ENCODE measurements around the gene BIRC5.
A peak's percentile ranks its signal among the peaks of the same experiment; 100 is the strongest.

Gene BIRC5

DNA sequence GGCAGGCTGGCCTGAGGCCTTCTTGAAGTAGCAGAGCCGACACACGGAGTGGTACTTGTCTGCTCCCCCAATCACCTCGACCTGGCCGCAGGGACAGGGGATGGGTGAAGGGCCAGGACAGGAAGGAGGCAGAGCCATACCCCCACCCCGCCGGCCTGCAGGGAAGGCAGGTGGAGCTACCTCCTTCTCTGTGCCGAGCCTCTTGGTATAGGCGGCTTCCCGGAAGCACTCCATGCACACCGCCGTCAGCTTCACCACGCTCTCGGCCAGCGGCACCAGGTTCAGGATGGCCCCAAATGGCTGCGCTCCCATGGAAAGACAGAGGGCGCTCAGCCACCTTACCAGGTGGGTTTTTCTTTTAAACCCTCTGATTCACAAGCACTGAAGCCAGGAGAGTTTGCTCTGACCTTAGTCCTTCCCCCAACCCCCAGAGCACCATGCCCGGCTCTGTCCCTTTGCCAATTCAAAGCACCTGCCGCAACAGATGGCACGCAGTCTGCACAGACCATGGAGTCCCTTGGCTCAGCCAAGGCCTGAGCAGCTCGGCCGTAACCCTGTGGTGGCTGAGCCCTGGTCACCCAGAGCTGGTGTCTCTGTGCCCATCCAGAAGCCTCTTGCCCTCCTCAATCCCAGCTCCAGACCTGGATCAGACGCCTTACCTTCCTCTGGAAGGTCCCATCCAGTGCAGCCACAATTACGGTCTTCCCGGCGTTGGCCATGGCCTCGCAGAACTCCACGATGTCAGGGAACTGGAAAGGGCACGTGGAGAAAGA lies 39.0 kb upstream of the BIRC5 start:
- no peaks in the 10 kb centered on the region for H3K27me3 ChIP-seq (ENCODE audit: insufficient read depth, low read length, poor library complexity, severe bottlenecking)
- no peak overlapping the region for H2AFZ ChIP-seq (ENCODE audit: low read length)
- H3K36me3 ChIP-seq (ENCODE audit: insufficient read depth, low read length) = peaks cover 26% of the 10 kb centered on the region; the same call in 1 of the 2 replicates
- peaks cover 4% of the 10 kb centered on the region for H3K4me1 ChIP-seq (ENCODE audit: insufficient read depth, low read length, poor library complexity, severe bottlenecking)
- no peaks in the 10 kb centered on the region for H3K79me2 ChIP-seq (ENCODE audit: insufficient read depth, low read length)
- H3K4me2 ChIP-seq (ENCODE audit: low read depth, low read length, poor library complexity, severe bottlenecking) = no peak overlapping the region
- TF ChIP-seq CTCF (conservative IDR thresholded peaks at IDR 0.05; ENCODE audit: low read length) (peak; percentile 17; the same call in 1 of the 2 replicates), EZH2phosphoT487 (IDR thresholded peaks at IDR 0.05; ENCODE audit: borderline replicate concordance) (no peak)
- no peaks in the 10 kb centered on the region for H3K9me2 ChIP-seq (replicated peaks; ENCODE audit: low read depth, low read length)
- H3K9me3 ChIP-seq (ENCODE audit: insufficient read depth, low read depth, low read length) = no peaks in the 10 kb centered on the region
- H3K4me3 ChIP-seq (ENCODE audit: low read length, poor library complexity, severe bottlenecking) = no peak overlapping the region
- H3F3A ChIP-seq (ENCODE audit: low read depth) = no peaks in the 10 kb centered on the region
- peaks cover 2% of the 10 kb centered on the region for H4K20me1 ChIP-seq (ENCODE audit: insufficient read depth, low read length, poor library complexity, severe bottlenecking)
- H3K9ac ChIP-seq (ENCODE audit: low read depth, low read length, poor library complexity, severe bottlenecking) = no peak overlapping the region

DNA sequence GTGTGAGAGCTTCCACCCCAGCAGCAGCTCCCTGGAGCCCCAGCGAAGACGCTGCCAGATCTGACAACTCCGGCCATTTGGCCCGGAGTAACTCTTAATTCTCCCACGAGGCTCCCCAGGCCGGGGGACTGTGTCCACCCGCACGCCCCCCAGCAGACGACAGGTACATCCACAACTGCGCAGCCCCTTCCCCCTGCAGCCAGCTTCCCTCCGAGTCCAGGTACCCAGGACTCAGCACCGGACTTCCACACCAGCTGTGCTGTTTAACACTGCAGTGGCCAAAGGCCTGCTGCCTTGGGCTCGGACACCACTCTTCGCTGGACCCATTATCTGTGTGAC lies 38.4 kb upstream of the BIRC5 start:
- peaks cover 7% of the 10 kb centered on the region for H3K4me1 ChIP-seq (ENCODE audit: insufficient read depth, low read length, poor library complexity, severe bottlenecking)

DNA sequence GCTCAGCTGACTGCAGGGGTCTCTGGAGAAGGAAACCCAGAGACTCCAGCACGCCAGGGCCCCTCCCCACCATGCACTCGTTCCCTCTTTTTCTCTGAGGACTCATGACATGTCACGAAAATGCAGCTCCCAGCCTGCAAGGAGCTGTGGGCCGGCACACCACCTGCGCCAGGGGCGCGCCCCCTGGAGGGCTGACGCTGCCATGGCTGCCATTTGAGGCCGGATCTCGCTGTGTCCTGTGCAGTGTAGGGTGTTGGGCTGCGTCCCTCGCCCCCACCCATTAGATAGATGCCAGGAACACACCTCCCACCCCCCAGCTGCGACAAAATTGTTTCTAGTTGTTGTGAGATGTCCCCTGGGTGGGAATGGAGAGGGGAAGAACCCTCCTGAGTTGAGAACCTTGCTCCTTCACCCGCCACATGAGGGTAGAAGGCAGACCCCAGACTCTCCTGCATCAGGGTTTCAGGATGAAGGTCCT lies 37.5 kb upstream of the BIRC5 start:
- no peak overlapping the region for H3K4me3 ChIP-seq (ENCODE audit: low read length, poor library complexity, severe bottlenecking)
- H3K36me3 ChIP-seq (ENCODE audit: insufficient read depth, low read length) = peaks cover 35% of the 10 kb centered on the region; the same call in 1 of the 2 replicates
- H3K4me2 ChIP-seq (ENCODE audit: low read depth, low read length, poor library complexity, severe bottlenecking) = no peak overlapping the region

More for the DNA sequence above, 38.4 kb upstream of the BIRC5 start:
- no peak for TF ChIP-seq CTCF (conservative IDR thresholded peaks at IDR 0.05; ENCODE audit: low read length)
- no peak for TF ChIP-seq EZH2phosphoT487 (IDR thresholded peaks at IDR 0.05; ENCODE audit: borderline replicate concordance)
- Histone ChIP-seq H2AFZ (ENCODE audit: low read length) (no peak overlapping the region), H3K27me3 (ENCODE audit: insufficient read depth, low read length, poor library complexity, severe bottlenecking) (no peaks in the 10 kb centered on the region), H4K20me1 (ENCODE audit: insufficient read depth, low read length, poor library complexity, severe bottlenecking) (no peaks in the 10 kb centered on the region), H3K9ac (ENCODE audit: low read depth, low read length, poor library complexity, severe bottlenecking) (no peak overlapping the region), H3K9me2 (replicated peaks; ENCODE audit: low read depth, low read length) (no peaks in the 10 kb centered on the region), H3K9me3 (ENCODE audit: insufficient read depth, low read depth, low read length) (no peaks in the 10 kb centered on the region), H3K4me2 (ENCODE audit: low read depth, low read length, poor library complexity, severe bottlenecking) (no peak overlapping the region), H3K36me3 (ENCODE audit: insufficient read depth, low read length) (peaks cover 32% of the 10 kb centered on the region; the same call in 1 of the 2 replicates), H3K79me2 (ENCODE audit: insufficient read depth, low read length) (no peaks in the 10 kb centered on the region), H3F3A (ENCODE audit: low read depth) (no peaks in the 10 kb centered on the region), H3K4me3 (ENCODE audit: low read length, poor library complexity, severe bottlenecking) (no peak overlapping the region)

More for the DNA sequence above, 37.5 kb upstream of the BIRC5 start:
- H3K9me2 ChIP-seq (replicated peaks; ENCODE audit: low read depth, low read length) = no peaks in the 10 kb centered on the region
- no peak overlapping the region for H3K9ac ChIP-seq (ENCODE audit: low read depth, low read length, poor library complexity, severe bottlenecking)
- no peaks in the 10 kb centered on the region for H3K9me3 ChIP-seq (ENCODE audit: insufficient read depth, low read depth, low read length)
- H3K27me3 ChIP-seq (ENCODE audit: insufficient read depth, low read length, poor library complexity, severe bottlenecking) = no peaks in the 10 kb centered on the region
- H4K20me1 ChIP-seq (ENCODE audit: insufficient read depth, low read length, poor library complexity, severe bottlenecking) = no peaks in the 10 kb centered on the region
- peaks cover 1% of the 10 kb centered on the region; the same call in 1 of the 2 replicates for H3K79me2 ChIP-seq (ENCODE audit: insufficient read depth, low read length)
- TF ChIP-seq EZH2phosphoT487 (IDR thresholded peaks at IDR 0.05; ENCODE audit: borderline replicate concordance) = no peak
- peak; percentile 76 for TF ChIP-seq CTCF (conservative IDR thresholded peaks at IDR 0.05; ENCODE audit: low read length)
- no peak overlapping the region for H2AFZ ChIP-seq (ENCODE audit: low read length)
- H3K4me1 ChIP-seq (ENCODE audit: insufficient read depth, low read length, poor library complexity, severe bottlenecking) = peaks cover 7% of the 10 kb centered on the region
- no peaks in the 10 kb centered on the region for H3F3A ChIP-seq (ENCODE audit: low read depth)
